ENCODE data around the gene LIPC. TPM values are rescaled to one million over a fixed set of nuclear protein-coding genes. Genes with fewer than 3 reads are reported as not detected.
A peak's percentile ranks its signal among the peaks of the same experiment; 100 is the strongest.

Gene LIPC
- total and polyA plus RNA-seq, 9 of the 15 experiments (the other 6 are each of a cell fraction or from before 2014, with no cell fraction given): 0.07 to 0.41 (median 0.11) TPM; not detected in 2

DNA sequence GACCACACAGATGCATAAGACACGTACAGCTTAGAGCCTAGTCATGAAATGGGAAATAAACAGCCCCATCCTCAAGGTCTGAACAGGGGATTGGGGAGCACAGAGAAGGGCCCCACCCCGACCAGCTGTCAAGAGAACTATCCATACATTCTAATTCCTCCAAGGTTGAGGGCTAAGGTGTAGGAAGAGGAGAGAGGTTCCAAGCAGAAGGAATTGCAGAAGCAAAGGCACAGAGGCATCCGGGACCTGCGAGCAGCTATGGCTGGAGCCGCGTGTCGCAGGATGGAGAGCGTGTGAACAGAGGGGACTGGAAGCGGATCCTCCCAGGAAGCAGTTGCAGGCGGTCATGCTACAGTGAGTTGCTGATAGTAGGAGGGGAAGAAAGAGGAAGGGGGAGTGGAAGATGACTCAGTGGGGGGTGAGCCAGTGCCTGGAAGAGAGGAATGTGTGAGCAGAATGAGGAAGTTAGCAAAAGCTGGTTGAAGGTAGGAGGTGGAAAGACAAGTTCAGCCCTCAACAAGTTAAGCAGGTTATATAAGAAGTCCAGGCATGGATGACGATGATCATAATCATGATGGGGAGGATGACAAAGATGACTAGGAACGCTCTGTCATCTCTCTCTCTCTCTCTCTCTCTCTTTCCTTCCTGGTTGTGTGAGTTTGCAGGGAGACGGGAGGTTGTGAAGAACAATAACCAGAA is 89.7 kb downstream of the LIPC start (continued):
- TF ChIP-seq ZNF318 (IDR thresholded peaks at IDR 0.05; ENCODE audit: borderline replicate concordance in 1 of 2, low read depth in 1 of 2): peak in 1 of 2 experiments; percentile 88; a peak in 2 of 4 replicates
- TF ChIP-seq TARDBP (IDR thresholded peaks at IDR 0.05): no peak
- TF ChIP-seq PRPF4 (IDR thresholded peaks at IDR 0.05; ENCODE audit: insufficient read depth, low read depth, low read length, poor library complexity, severe bottlenecking): no peak
- TF ChIP-seq, protein P1, sequence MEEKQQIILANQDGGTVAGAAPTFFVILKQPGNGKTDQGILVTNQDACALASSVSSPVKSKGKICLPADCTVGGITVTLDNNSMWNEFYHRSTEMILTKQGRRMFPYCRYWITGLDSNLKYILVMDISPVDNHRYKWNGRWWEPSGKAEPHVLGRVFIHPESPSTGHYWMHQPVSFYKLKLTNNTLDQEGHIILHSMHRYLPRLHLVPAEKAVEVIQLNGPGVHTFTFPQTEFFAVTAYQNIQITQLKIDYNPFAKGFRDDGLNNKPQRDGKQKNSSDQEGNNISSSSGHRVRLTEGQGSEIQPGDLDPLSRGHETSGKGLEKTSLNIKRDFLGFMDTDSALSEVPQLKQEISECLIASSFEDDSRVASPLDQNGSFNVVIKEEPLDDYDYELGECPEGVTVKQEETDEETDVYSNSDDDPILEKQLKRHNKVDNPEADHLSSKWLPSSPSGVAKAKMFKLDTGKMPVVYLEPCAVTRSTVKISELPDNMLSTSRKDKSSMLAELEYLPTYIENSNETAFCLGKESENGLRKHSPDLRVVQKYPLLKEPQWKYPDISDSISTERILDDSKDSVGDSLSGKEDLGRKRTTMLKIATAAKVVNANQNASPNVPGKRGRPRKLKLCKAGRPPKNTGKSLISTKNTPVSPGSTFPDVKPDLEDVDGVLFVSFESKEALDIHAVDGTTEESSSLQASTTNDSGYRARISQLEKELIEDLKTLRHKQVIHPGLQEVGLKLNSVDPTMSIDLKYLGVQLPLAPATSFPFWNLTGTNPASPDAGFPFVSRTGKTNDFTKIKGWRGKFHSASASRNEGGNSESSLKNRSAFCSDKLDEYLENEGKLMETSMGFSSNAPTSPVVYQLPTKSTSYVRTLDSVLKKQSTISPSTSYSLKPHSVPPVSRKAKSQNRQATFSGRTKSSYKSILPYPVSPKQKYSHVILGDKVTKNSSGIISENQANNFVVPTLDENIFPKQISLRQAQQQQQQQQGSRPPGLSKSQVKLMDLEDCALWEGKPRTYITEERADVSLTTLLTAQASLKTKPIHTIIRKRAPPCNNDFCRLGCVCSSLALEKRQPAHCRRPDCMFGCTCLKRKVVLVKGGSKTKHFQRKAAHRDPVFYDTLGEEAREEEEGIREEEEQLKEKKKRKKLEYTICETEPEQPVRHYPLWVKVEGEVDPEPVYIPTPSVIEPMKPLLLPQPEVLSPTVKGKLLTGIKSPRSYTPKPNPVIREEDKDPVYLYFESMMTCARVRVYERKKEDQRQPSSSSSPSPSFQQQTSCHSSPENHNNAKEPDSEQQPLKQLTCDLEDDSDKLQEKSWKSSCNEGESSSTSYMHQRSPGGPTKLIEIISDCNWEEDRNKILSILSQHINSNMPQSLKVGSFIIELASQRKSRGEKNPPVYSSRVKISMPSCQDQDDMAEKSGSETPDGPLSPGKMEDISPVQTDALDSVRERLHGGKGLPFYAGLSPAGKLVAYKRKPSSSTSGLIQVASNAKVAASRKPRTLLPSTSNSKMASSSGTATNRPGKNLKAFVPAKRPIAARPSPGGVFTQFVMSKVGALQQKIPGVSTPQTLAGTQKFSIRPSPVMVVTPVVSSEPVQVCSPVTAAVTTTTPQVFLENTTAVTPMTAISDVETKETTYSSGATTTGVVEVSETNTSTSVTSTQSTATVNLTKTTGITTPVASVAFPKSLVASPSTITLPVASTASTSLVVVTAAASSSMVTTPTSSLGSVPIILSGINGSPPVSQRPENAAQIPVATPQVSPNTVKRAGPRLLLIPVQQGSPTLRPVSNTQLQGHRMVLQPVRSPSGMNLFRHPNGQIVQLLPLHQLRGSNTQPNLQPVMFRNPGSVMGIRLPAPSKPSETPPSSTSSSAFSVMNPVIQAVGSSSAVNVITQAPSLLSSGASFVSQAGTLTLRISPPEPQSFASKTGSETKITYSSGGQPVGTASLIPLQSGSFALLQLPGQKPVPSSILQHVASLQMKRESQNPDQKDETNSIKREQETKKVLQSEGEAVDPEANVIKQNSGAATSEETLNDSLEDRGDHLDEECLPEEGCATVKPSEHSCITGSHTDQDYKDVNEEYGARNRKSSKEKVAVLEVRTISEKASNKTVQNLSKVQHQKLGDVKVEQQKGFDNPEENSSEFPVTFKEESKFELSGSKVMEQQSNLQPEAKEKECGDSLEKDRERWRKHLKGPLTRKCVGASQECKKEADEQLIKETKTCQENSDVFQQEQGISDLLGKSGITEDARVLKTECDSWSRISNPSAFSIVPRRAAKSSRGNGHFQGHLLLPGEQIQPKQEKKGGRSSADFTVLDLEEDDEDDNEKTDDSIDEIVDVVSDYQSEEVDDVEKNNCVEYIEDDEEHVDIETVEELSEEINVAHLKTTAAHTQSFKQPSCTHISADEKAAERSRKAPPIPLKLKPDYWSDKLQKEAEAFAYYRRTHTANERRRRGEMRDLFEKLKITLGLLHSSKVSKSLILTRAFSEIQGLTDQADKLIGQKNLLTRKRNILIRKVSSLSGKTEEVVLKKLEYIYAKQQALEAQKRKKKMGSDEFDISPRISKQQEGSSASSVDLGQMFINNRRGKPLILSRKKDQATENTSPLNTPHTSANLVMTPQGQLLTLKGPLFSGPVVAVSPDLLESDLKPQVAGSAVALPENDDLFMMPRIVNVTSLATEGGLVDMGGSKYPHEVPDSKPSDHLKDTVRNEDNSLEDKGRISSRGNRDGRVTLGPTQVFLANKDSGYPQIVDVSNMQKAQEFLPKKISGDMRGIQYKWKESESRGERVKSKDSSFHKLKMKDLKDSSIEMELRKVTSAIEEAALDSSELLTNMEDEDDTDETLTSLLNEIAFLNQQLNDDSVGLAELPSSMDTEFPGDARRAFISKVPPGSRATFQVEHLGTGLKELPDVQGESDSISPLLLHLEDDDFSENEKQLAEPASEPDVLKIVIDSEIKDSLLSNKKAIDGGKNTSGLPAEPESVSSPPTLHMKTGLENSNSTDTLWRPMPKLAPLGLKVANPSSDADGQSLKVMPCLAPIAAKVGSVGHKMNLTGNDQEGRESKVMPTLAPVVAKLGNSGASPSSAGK (IDR thresholded peaks at IDR 0.05): peak; percentile 98
- no peak for TF ChIP-seq ZFP30 (CRISPR knock-in tag; IDR thresholded peaks at IDR 0.05; ENCODE audit: borderline replicate concordance)
- TF ChIP-seq PURB (CRISPR knock-in tag; IDR thresholded peaks at IDR 0.05; ENCODE audit: low read depth): no peak
